HepG2 (cell line): Measurements from ENCODE around the gene S100A16. TPM values are rescaled to one million over a fixed set of nuclear protein-coding genes. Genes with fewer than 3 reads are reported as not detected.

ENCODE experiments used
- BORCS8-MEF2B ChIP-seq: sonication (generic); formaldehyde crosslinking; IDR thresholded peaks from 2 replicates; pipeline ENCODE4 v1.8.0; 2022; ENCODE audit warnings: mild to moderate bottlenecking, missing genetic modification reagents
- BRF2 ChIP-seq: sonication (generic); formaldehyde crosslinking; IDR thresholded peaks from 2 replicates; pipeline ENCODE4 v1.8.1; 2022; ENCODE audit warnings: mild to moderate bottlenecking, missing genetic modification reagents
- CBFB ChIP-seq: sonication (generic); formaldehyde crosslinking; IDR thresholded peaks from 2 replicates; pipeline ENCODE4 v1.4.0; 2020; ENCODE audit warnings: missing genetic modification reagents
- CBX2 ChIP-seq, 2 experiments: fragments of 200-600 bp in 1 of 2; sonication (generic); formaldehyde crosslinking in 1 of 2; IDR thresholded peaks; 2 replicates each; pipeline versions ENCODE4 v1.7.0 to v1.8.1; 2018 to 2022; ENCODE audit warnings: low read depth in 2 of 2, low read length in 1 of 2, mild to moderate bottlenecking in 1 of 2, missing genetic modification reagents in 1 of 2
- FOXC1 ChIP-seq: sonication (generic); formaldehyde crosslinking; IDR thresholded peaks from 2 replicates; pipeline ENCODE4 v1.8.0; 2022; ENCODE audit warnings: mild to moderate bottlenecking, missing genetic modification reagents, borderline replicate concordance
- IRF9 ChIP-seq: sonication (generic); formaldehyde crosslinking; IDR thresholded peaks from 2 replicates; pipeline ENCODE4 v1.8.0; 2022; ENCODE audit warnings: missing genetic modification reagents, mild to moderate bottlenecking, borderline replicate concordance
- MBNL3 ChIP-seq: fragments of 250-450 bp; sonication (Bioruptor Pico); conservative IDR thresholded peaks from 2 replicates; pipeline ENCODE4 v1.8.0; 2022; ENCODE audit warnings: mild to moderate bottlenecking, inconsistent platforms
- MLX ChIP-seq: IDR thresholded peaks from 2 replicates; pipeline ENCODE4 v1.6.1; 2016
- SRSF4 ChIP-seq: fragments of 200-400 bp; formaldehyde crosslinking; IDR thresholded peaks from one replicate; pipeline ENCODE4 v1.6.1; 2018; ENCODE audit warnings: mild to moderate bottlenecking, low read depth, low read length, moderate library complexity; ENCODE audit not compliant: poor library complexity, severe bottlenecking
- TFDP2 ChIP-seq: sonication (generic); formaldehyde crosslinking; IDR thresholded peaks from 2 replicates; pipeline ENCODE4 v1.4.0; 2020; ENCODE audit warnings: missing genetic modification reagents
- ZBTB42 ChIP-seq: sonication (generic); formaldehyde crosslinking; IDR thresholded peaks from 2 replicates; pipeline ENCODE4 v1.5.0; 2020; ENCODE audit warnings: mild to moderate bottlenecking, missing genetic modification reagents
- ZBTB44 ChIP-seq: sonication (generic); formaldehyde crosslinking; IDR thresholded peaks from 2 replicates; pipeline ENCODE4 v1.4.0; 2020; ENCODE audit warnings: missing genetic modification reagents
- ZFP1 ChIP-seq: IDR thresholded peaks from 2 replicates; pipeline ENCODE4 v1.6.1; 2016
- ZFP36L2 ChIP-seq: sonication (generic); formaldehyde crosslinking; IDR thresholded peaks from 2 replicates; pipeline ENCODE4 v1.4.0; 2020; ENCODE audit warnings: missing genetic modification reagents
- ZNF264 ChIP-seq: sonication (generic); formaldehyde crosslinking; IDR thresholded peaks from 2 replicates; pipeline ENCODE4 v1.4.0; 2020; ENCODE audit warnings: missing genetic modification reagents
- ZNF546 ChIP-seq: sonication (generic); formaldehyde crosslinking; conservative IDR thresholded peaks from 2 replicates; pipeline ENCODE4 v1.8.1; 2023; ENCODE audit warnings: mild to moderate bottlenecking, missing genetic modification reagents
- ZNF569 ChIP-seq: sonication (generic); formaldehyde crosslinking; IDR thresholded peaks from 2 replicates; pipeline ENCODE4 v1.5.0; 2020; ENCODE audit warnings: mild to moderate bottlenecking, missing genetic modification reagents, moderate library complexity, borderline replicate concordance
- ZNF605 ChIP-seq: sonication (generic); formaldehyde crosslinking; IDR thresholded peaks from 2 replicates; pipeline ENCODE4 v1.8.0; 2022; ENCODE audit warnings: mild to moderate bottlenecking, missing genetic modification reagents
- ZNF619 ChIP-seq: sonication (generic); formaldehyde crosslinking; IDR thresholded peaks from 2 replicates; pipeline ENCODE4 v1.4.0; 2020; ENCODE audit warnings: mild to moderate bottlenecking, missing genetic modification reagents
- ZNF644 ChIP-seq: IDR thresholded peaks from 2 replicates; pipeline ENCODE4 v1.6.1; 2016; ENCODE audit warnings: low read depth
- ZNF703 ChIP-seq: sonication (generic); formaldehyde crosslinking; IDR thresholded peaks from 2 replicates; pipeline ENCODE4 v1.5.1; 2020; ENCODE audit warnings: missing genetic modification reagents, mild to moderate bottlenecking, moderate library complexity, borderline replicate concordance
- ZSCAN31 ChIP-seq: sonication (generic); formaldehyde crosslinking; IDR thresholded peaks from 2 replicates; pipeline ENCODE4 v1.5.0; 2020; ENCODE audit warnings: low read depth, mild to moderate bottlenecking, missing genetic modification reagents
- polyA plus RNA-seq, 8 experiments: library from polyadenylated mRNA; depleted of rRNA in 3 of 8; stranded (reverse) in 7 of 8; unstranded in 1 of 8; fragments of >200 nt; fragmentation: Illumina TruSeq in 4 of 8; extraction: Trizol in 4 of 8; gene quantifications; 2 replicates each; pipeline versions ENCODE4 v1.2.1 to v1.2.3, GENCODE V29; 2011 to 2016; ENCODE audit warnings: low read depth in 4 of 8, missing spikeins in 1 of 8, mixed read lengths in 1 of 8; ENCODE audit not compliant: insufficient read depth in 1 of 8
- total RNA-seq, 5 experiments: library from RNA; depleted of rRNA; stranded (reverse); fragments of >200 nt; fragmentation: Illumina TruSeq; extraction: Trizol; gene quantifications; 2 replicates each; pipeline ENCODE4 v1.2.3, GENCODE V29; 2016; ENCODE audit warnings: low read depth in 1 of 5

Gene S100A16
- total and polyA plus RNA-seq, 2 of the 13 experiments (the other 11 are each of a cell fraction or from before 2014, with no cell fraction given) = 46.0 to 195 TPM

- TF ChIP-seq ZNF619 (no peak), ZFP1 (CRISPR knock-in tag) (no peak), BORCS8-MEF2B (peak; percentile 26; the same call in 1 of the 2 replicates), ZNF264 (CRISPR knock-in tag) (no peak), ZNF605 (CRISPR knock-in tag) (peak; percentile 58; the same call in 1 of the 2 replicates), ZNF546 (CRISPR knock-in tag) (no peak; the same call in 1 of the 2 replicates), ZBTB42 (CRISPR knock-in tag) (no peak), ZSCAN31 (CRISPR knock-in tag) (no peak), ZBTB44 (CRISPR knock-in tag) (no peak), FOXC1 (CRISPR knock-in tag) (peak; percentile 40), CBFB (CRISPR knock-in tag) (no peak), ZNF703 (CRISPR knock-in tag) (no peak), CBX2 (IDR thresholded peaks at IDR 0.05; ENCODE audit: low read depth, low read length) (no peak), CBX2 (CRISPR knock-in tag; IDR thresholded peaks at IDR 0.05; ENCODE audit: low read depth) (no peak), ZFP36L2 (no peak), ZNF644 (no peak), TFDP2 (peak; percentile 28; the same call in 1 of the 2 replicates), MBNL3 (no peak), MLX (CRISPR knock-in tag) (no peak), ZNF569 (CRISPR knock-in tag) (no peak), SRSF4 (no peak), IRF9 (peak; percentile 75; the same call in 1 of the 2 replicates), BRF2 (CRISPR knock-in tag) (no peak)
Observed at GRCh38 chr1:153626904-153627714, 14.2 kb upstream of the S100A16 start, which contains the start of gene S100A13 (continued).
